ENCODE measurements around the gene FILIP1. TPM values are rescaled to one million over a fixed set of nuclear protein-coding genes. Genes with fewer than 3 reads are reported as not detected.
A peak's percentile ranks its signal among the peaks of the same experiment; 100 is the strongest.

Gene FILIP1
- total and polyA plus RNA-seq, 10 of the 15 experiments (the other 5 are each of a cell fraction or from before 2014, with no cell fraction given): 0.23 to 2.0 (median 0.44) TPM

DNA sequence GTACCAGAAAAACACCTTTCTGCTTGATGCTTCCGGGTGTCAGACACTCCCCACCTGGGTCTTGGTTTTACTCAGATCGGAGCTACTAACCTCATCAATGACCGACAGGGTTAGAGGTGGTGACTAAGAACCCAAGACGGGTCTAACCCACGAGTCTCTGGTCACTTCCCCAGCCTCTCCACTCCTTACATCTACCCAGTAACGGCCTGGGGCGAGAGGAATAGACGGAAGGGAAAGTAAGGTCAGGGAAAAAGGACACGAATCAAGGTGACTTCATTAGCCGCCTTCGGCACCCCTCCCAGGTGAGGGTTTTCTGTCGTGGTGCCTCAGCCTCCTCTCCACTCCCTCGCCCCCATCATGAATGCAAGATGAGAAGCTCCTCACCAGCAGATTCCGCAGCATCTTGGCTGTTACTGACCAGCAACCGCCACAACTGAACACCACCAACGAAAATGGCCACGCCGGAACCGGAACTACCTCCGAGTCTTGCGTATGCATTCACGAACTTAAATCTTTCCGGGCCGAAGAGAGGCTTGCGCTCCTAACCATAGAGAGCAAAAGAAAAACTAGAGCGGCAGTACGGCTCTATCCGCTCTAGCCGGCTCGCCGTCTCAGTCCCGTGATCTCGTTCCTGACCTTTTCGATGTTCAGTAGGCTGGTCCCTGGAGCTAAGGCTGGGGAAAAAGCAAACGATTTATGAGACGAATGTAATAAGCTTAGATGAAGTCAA is 250.1 kb downstream of the FILIP1 start, which contains the start of gene COX7A2 (continued):
- peak; percentile 82 for TF ChIP-seq DPF2 (IDR thresholded peaks at IDR 0.05)
- TF ChIP-seq SMC3 (IDR thresholded peaks at IDR 0.05; ENCODE audit: borderline replicate concordance, low read length): no peak
- TF ChIP-seq TCF12 (IDR thresholded peaks at IDR 0.05; ENCODE audit: low read depth, low read length): peak; percentile 69; the same call in 1 of the 2 replicates
- TF ChIP-seq NR2C2 (IDR thresholded peaks at IDR 0.05; ENCODE audit: borderline replicate concordance, control insufficient read depth, insufficient read length, low read depth): no peak
- peak in 1 of 2 experiments; percentile 47; a peak in 2 of 4 replicates for TF ChIP-seq IKZF2 (IDR thresholded peaks at IDR 0.05)
- TF ChIP-seq RAD51 (IDR thresholded peaks at IDR 0.05): peak; percentile 79
- TF ChIP-seq, protein P1, sequence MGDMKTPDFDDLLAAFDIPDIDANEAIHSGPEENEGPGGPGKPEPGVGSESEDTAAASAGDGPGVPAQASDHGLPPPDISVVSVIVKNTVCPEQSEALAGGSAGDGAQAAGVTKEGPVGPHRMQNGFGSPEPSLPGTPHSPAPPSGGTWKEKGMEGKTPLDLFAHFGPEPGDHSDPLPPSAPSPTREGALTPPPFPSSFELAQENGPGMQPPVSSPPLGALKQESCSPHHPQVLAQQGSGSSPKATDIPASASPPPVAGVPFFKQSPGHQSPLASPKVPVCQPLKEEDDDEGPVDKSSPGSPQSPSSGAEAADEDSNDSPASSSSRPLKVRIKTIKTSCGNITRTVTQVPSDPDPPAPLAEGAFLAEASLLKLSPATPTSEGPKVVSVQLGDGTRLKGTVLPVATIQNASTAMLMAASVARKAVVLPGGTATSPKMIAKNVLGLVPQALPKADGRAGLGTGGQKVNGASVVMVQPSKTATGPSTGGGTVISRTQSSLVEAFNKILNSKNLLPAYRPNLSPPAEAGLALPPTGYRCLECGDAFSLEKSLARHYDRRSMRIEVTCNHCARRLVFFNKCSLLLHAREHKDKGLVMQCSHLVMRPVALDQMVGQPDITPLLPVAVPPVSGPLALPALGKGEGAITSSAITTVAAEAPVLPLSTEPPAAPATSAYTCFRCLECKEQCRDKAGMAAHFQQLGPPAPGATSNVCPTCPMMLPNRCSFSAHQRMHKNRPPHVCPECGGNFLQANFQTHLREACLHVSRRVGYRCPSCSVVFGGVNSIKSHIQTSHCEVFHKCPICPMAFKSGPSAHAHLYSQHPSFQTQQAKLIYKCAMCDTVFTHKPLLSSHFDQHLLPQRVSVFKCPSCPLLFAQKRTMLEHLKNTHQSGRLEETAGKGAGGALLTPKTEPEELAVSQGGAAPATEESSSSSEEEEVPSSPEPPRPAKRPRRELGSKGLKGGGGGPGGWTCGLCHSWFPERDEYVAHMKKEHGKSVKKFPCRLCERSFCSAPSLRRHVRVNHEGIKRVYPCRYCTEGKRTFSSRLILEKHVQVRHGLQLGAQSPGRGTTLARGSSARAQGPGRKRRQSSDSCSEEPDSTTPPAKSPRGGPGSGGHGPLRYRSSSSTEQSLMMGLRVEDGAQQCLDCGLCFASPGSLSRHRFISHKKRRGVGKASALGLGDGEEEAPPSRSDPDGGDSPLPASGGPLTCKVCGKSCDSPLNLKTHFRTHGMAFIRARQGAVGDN (IDR thresholded peaks at IDR 0.05): peak; percentile 51
- TF ChIP-seq ZBTB4 (CRISPR knock-in tag; IDR thresholded peaks at IDR 0.05): no peak
- TF ChIP-seq RAD21 (IDR thresholded peaks at IDR 0.05; ENCODE audit: insufficient read depth, low read depth, low read length): no peak
- peak; percentile 54 for TF ChIP-seq SKIL (IDR thresholded peaks at IDR 0.05; ENCODE audit: low read depth, poor library complexity, severe bottlenecking)
- TF ChIP-seq BRCA1 (IDR thresholded peaks at IDR 0.05; ENCODE audit: low read depth, low read length): no peak
- no peak for TF ChIP-seq HDAC2 (IDR thresholded peaks at IDR 0.05)
- peak; percentile 91 for TF ChIP-seq TAF1 (IDR thresholded peaks at IDR 0.05; ENCODE audit: borderline replicate concordance, low read depth, low read length)
- 0 out of 2 replicates have a peak, but pooled peaks have one; percentile 40 for TF ChIP-seq REST (IDR thresholded peaks at IDR 0.05; ENCODE audit: low read depth, low read length)

Measured in GM12878 (cell line).